Lung (tissue), 12 donors: ENCODE results near the gene GLUL. TPM values are rescaled to one million over a fixed set of nuclear protein-coding genes. Genes with fewer than 3 reads are reported as not detected.

Source experiments
- ATAC-seq: fragments of 200-7000 bp; cut with Tn5 transposase; one replicate; pipeline ENCODE4 v1.9.1; 2020; ENCODE audit warnings: moderate number of reproducible peaks; ENCODE audit not compliant: insufficient read depth, low FRiP score
- DNase-seq, 3 donors: peaks; one replicate each; pipeline ENCODE4 v3.0.0-alpha.2; 2013 to 2017
- H3K27ac ChIP-seq, 2 donors: one replicate each; pipeline ENCODE4 v1.5.1; 2013; ENCODE audit warnings: mild to moderate bottlenecking in 2 of 2, moderate library complexity in 2 of 2, control low read depth in 1 of 2, inconsistent platforms in 1 of 2, low read depth in 1 of 2, low read length in 1 of 2
- H3K27me3 ChIP-seq, 3 donors: one replicate each; pipeline ENCODE4 v1.5.1; 2013; ENCODE audit warnings: low read length in 2 of 3; ENCODE audit not compliant: control insufficient read depth in 3 of 3, insufficient read depth in 3 of 3
- H3K36me3 ChIP-seq, 4 donors: one replicate each; pipeline ENCODE4 v1.5.1; 2013; ENCODE audit warnings: low read length in 4 of 4, mild to moderate bottlenecking in 1 of 4, moderate library complexity in 1 of 4; ENCODE audit not compliant: control insufficient read depth in 4 of 4, insufficient read depth in 4 of 4
- H3K4me1 ChIP-seq, 5 donors: one replicate each; pipeline ENCODE4 v1.5.1; 2013; ENCODE audit warnings: low read length in 5 of 5, mild to moderate bottlenecking in 2 of 5, moderate library complexity in 1 of 5; ENCODE audit not compliant: control insufficient read depth in 5 of 5, insufficient read depth in 5 of 5
- H3K4me3 ChIP-seq: one replicate; pipeline ENCODE4 v1.5.1; 2013; ENCODE audit warnings: mild to moderate bottlenecking, control low read depth, moderate library complexity
- H3K9ac ChIP-seq, 2 donors: one replicate each; pipeline ENCODE4 v1.5.1; 2013; ENCODE audit warnings: low read length in 2 of 2, control low read depth in 1 of 2; ENCODE audit not compliant: insufficient read depth in 1 of 2
- H3K9me3 ChIP-seq, 4 donors: one replicate each; pipeline ENCODE4 v1.5.1; 2013; ENCODE audit warnings: low read length in 3 of 4, mild to moderate bottlenecking in 1 of 4, moderate library complexity in 1 of 4; ENCODE audit not compliant: control insufficient read depth in 4 of 4, insufficient read depth in 3 of 4
- WGBS, 2 donors: extraction: QIAGEN DNeasy Blood & Tissue Kit; methylation state at CpG; one replicate each; pipeline ENCODE4 v1.1.7; 2013; 5-methylcytosine and 5-hydroxymethylcytosine counted together
- polyA plus RNA-seq, 2 donors: library from polyadenylated mRNA; stranded (reverse); fragments of 200-250 nt; gene quantifications; one replicate each; pipeline ENCODE4 v1.2.1, GENCODE V29; 2013
- total RNA-seq, 2 donors: library from RNA; depleted of rRNA in 1 of 2; stranded (reverse); fragments of >200 nt in 1 of 2; gene quantifications; one replicate each; pipeline ENCODE4 v1.2.1, GENCODE V29; 2014 to 2021
- TF ChIP-seq, protein P1 (sequence below): IDR thresholded peaks from 2 replicates; pipeline ENCODE4 v1.5.1; 2012; ENCODE audit warnings: mild to moderate bottlenecking; ENCODE audit errors: control extremely low read depth, extremely low read depth
- donor health status: control.
- donor health status: control.
- donor health status: Bipolar disorder and iron deficiency.
- donor health status: healthy.
- donor health status: DM: yes; HTN: yes; CAD: no.

The GLUL gene
- total and polyA plus RNA-seq, 4 donors = 209 to 2,889 (median 1,186) TPM

DNA sequence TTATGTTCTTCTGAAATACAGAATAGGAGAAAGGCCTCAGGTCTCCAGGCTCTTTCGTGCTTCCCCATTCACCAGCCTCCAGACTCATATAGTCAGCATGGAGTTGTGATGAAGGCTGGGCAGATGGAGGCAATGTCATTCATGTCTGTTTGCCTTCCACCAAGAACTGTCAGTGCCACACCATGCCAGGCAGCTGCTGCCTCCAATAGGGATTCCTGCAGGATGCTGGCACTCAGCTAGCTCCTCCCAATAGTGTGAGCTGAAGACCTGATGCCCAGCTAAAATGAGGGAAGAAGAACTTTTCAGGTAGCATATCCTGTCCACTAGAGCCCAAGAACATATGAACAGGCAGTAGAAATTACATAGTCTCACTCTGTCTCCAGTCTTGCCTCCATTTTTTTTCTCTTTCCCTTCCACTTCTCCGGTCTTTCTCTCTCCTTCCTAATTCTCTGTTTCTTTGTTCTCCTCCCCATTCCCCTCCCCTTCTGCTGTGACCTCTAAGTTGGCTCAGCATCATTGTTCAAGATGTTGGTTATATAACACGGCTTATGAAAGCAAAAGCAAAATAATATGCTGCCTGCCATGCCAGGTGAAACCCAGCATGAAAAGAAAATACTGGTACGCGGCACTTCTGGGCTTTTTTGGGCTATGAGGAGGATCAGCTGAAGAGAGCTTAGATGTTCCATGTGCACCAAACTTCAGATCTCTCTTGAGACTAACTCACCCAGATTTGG, 17.3 kb downstream of the GLUL start:
- 71 to 82% methylated on average over 5 of the region's 5 CpGs for WGBS, 2 donors
- no peak for DNase-seq
- TF ChIP-seq, protein P1, sequence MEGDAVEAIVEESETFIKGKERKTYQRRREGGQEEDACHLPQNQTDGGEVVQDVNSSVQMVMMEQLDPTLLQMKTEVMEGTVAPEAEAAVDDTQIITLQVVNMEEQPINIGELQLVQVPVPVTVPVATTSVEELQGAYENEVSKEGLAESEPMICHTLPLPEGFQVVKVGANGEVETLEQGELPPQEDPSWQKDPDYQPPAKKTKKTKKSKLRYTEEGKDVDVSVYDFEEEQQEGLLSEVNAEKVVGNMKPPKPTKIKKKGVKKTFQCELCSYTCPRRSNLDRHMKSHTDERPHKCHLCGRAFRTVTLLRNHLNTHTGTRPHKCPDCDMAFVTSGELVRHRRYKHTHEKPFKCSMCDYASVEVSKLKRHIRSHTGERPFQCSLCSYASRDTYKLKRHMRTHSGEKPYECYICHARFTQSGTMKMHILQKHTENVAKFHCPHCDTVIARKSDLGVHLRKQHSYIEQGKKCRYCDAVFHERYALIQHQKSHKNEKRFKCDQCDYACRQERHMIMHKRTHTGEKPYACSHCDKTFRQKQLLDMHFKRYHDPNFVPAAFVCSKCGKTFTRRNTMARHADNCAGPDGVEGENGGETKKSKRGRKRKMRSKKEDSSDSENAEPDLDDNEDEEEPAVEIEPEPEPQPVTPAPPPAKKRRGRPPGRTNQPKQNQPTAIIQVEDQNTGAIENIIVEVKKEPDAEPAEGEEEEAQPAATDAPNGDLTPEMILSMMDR = no peak
- H3K9me3 ChIP-seq = no peaks in the 10 kb centered on the region
- H3K36me3 ChIP-seq = no peaks in the 10 kb centered on the region
- H3K4me3 ChIP-seq = no peak overlapping the region
- H3K27me3 ChIP-seq = no peaks in the 10 kb centered on the region
- H3K9ac ChIP-seq = no peak overlapping the region
- H3K4me1 ChIP-seq = peaks cover 0 to 6% (median 0%) of the 10 kb centered on the region in 5 donors
- H3K27ac ChIP-seq = no peak overlapping the region
- ATAC-seq = no peak

DNA sequence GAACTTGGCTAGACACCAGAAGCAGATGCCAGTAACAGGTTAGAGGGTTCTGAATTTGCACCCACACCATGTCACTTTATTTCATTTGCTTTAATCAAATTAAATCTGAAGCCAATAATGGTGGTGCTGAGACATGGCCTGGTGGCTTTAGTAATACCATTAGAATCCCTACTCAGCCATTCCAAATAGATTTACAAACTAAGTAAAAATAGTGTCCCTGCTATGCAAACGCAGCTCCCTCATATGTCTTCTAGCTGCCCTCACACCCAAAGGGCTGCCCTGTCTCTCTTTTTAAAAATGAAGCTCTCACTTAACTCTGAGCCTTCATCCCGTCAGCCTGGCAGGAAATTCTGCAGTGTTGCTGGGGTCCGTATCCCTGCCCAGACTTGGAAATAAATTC, 21.1 kb downstream of the GLUL start:
- H3K27ac ChIP-seq = no peak overlapping the region
- no peaks in the 10 kb centered on the region for H3K9me3 ChIP-seq
- DNase-seq (no peak), ATAC-seq (no peak)
- peaks cover 0 to 5% (median 0%) of the 10 kb centered on the region in 5 donors for H3K4me1 ChIP-seq
- TF ChIP-seq, protein P1 = no peak
- no peaks in the 10 kb centered on the region for H3K36me3 ChIP-seq
- no peak overlapping the region for H3K9ac ChIP-seq
- no peaks in the 10 kb centered on the region for H3K27me3 ChIP-seq
- 64 to 76% methylated on average over 3 of the region's 3 CpGs for WGBS, 2 donors
- H3K4me3 ChIP-seq = no peak overlapping the region

DNA sequence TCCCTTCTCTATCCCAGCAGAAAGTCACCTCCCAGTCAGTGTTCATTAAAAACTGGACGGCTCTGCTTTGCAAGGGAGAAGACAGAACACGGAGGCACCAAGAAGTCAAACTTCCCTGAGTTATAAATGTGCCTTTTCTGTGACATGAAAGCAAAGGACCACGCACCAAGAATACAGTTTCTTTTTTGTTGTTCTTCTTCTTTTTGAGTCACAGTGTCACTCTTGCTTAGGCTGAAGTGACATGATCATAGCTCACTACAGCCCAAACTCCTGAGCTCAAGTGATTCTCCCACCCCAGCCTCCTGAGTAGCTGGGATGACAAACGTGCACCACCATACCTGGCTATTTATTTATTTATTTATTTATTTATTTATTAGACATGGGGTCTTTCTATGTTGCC, 22.7 kb downstream of the GLUL start:
- no peak overlapping the region for H3K27ac ChIP-seq
- no peak for ATAC-seq
- H3K9me3 ChIP-seq = no peaks in the 10 kb centered on the region
- no peak overlapping the region for H3K9ac ChIP-seq
- no peak for DNase-seq
- no peaks in the 10 kb centered on the region for H3K27me3 ChIP-seq
- WGBS, 2 donors = 63 to 80% methylated on average over 4 of the region's 4 CpGs
- H3K4me3 ChIP-seq = no peak overlapping the region
- no peaks in the 10 kb centered on the region for H3K36me3 ChIP-seq
- peaks cover 0 to 5% (median 0%) of the 10 kb centered on the region in 5 donors for H3K4me1 ChIP-seq
- TF ChIP-seq, protein P1 = no peak
